ENCODE results near the gene CTDNEP1.

GRCh38 chr17:7215136-7215638 is 36.3 kb downstream of the CTDNEP1 start:
- no peak for TF ChIP-seq POLR2AphosphoS5 (IDR thresholded peaks at IDR 0.05; ENCODE audit: borderline replicate concordance, low read depth, low read length)
- TF ChIP-seq EZH2 (IDR thresholded peaks at IDR 0.05), result no peak
